Karpas-422 (cell line): ENCODE measurements around the gene NTNG2. TPM values are rescaled to one million over a fixed set of nuclear protein-coding genes. Genes with fewer than 3 reads are reported as not detected.

Experiments
- DNase-seq: peaks from one replicate; pipeline ENCODE4 v3.0.0-alpha.2; 2015
- H2AFZ ChIP-seq: fragments of 200-600 bp; sonication (generic); 2 replicates; pipeline ENCODE4 v1.6.1; 2014; ENCODE audit warnings: antibody characterized with exemption, low read length, mixed read lengths
- H3K27ac ChIP-seq: fragments of 200-600 bp; sonication (generic); 2 replicates; pipeline ENCODE4 v1.5.1; 2014; ENCODE audit warnings: mild to moderate bottlenecking, low read length, moderate library complexity
- H3K27me3 ChIP-seq: fragments of 200-600 bp; sonication (generic); 2 replicates; pipeline ENCODE4 v1.6.1; 2014; ENCODE audit warnings: low read length, mixed read lengths
- H3K36me3 ChIP-seq: fragments of 200-600 bp; sonication (generic); 2 replicates; pipeline ENCODE4 v1.6.1; 2014; ENCODE audit warnings: low read length, mixed read lengths; ENCODE audit not compliant: insufficient read depth
- H3K4me1 ChIP-seq: fragments of 200-600 bp; sonication (generic); 2 replicates; pipeline ENCODE4 v1.6.1; 2014; ENCODE audit warnings: mild to moderate bottlenecking, low read length, mixed read lengths
- H3K4me2 ChIP-seq: fragments of 200-600 bp; sonication (generic); 2 replicates; pipeline ENCODE4 v1.6.1; 2014; ENCODE audit warnings: low read length, low read depth, mild to moderate bottlenecking; ENCODE audit not compliant: poor library complexity, severe bottlenecking
- H3K4me3 ChIP-seq: fragments of 200-600 bp; sonication (generic); 2 replicates; pipeline ENCODE4 v1.5.1; 2014; ENCODE audit warnings: mild to moderate bottlenecking, antibody characterized with exemption, low read length, mixed read lengths
- H3K79me2 ChIP-seq: fragments of 200-600 bp; sonication (generic); 2 replicates; pipeline ENCODE4 v1.6.1; 2014; ENCODE audit warnings: mild to moderate bottlenecking, low read length, mixed read lengths
- H3K9ac ChIP-seq: fragments of 200-600 bp; sonication (generic); 2 replicates; pipeline ENCODE4 v1.6.0; 2014; ENCODE audit warnings: low read length
- H3K9me2 ChIP-seq: fragments of 200-600 bp; sonication (generic), shearing (Covaris generic); replicated peaks from 2 replicates; pipeline ENCODE4 v1.6.0; 2014; ENCODE audit warnings: mild to moderate bottlenecking, low read length, moderate library complexity; ENCODE audit not compliant: insufficient read depth
- H3K9me3 ChIP-seq: fragments of 300-700, 200-600 bp; sonication (generic); 2 replicates; pipeline ENCODE4 v1.6.1; 2014; ENCODE audit warnings: low read length, mixed read lengths
- H4K20me1 ChIP-seq: fragments of 200-600 bp; sonication (generic); 2 replicates; pipeline ENCODE4 v1.6.1; 2014; ENCODE audit warnings: mild to moderate bottlenecking, antibody characterized with exemption, low read length, low read depth; ENCODE audit not compliant: insufficient read depth
- total RNA-seq: library from RNA; depleted of rRNA; stranded (reverse); fragments of >200 nt; shearing (Covaris generic); gene quantifications from 2 replicates; pipeline ENCODE4 v1.2.3, GENCODE V29; 2014; ENCODE audit warnings: low replicate concordance; rRNA removed

Gene NTNG2
- total RNA-seq: 0.40 and 2.5 TPM in 2 replicates

- Histone ChIP-seq H3K9me2 (no peaks in the 10 kb centered on the region), H3K4me2 (no peak within 1 kb of the TSS), H3K4me3 (no peak within 1 kb of the TSS), H3K27me3 (no peaks in the 10 kb centered on the region), H2AFZ (no peak within 1 kb of the TSS), H3K4me1 (no peaks in the 10 kb centered on the region), H3K36me3 (no peaks in the 10 kb centered on the region), H3K27ac (no peak within 1 kb of the TSS), H4K20me1 (no peaks in the 10 kb centered on the region), H3K79me2 (no peaks in the 10 kb centered on the region), H3K9ac (no peak within 1 kb of the TSS), H3K9me3 (no peaks in the 10 kb centered on the region)
- no peak for DNase-seq
Observed at GRCh38 chr9:132161743-132162184, at the start of gene NTNG2. TSS of gene NTNG2 (plus strand) at chr9:132162058. CDS start at chr9:132166832, 4,774 bp downstream.

- Histone ChIP-seq H3K9ac (no peak overlapping the region), H4K20me1 (peaks cover 4% of the 10 kb centered on the region; the same call in 1 of the 2 replicates), H3K9me2 (no peaks in the 10 kb centered on the region), H3K27ac (no peak overlapping the region), H3K9me3 (no peaks in the 10 kb centered on the region), H3K27me3 (no peaks in the 10 kb centered on the region), H3K4me1 (no peaks in the 10 kb centered on the region), H3K4me3 (no peak overlapping the region), H3K4me2 (no peak overlapping the region), H2AFZ (no peak overlapping the region), H3K79me2 (no peaks in the 10 kb centered on the region), H3K36me3 (no peaks in the 10 kb centered on the region)
- DNase-seq: peak; percentile 56
Observed at GRCh38 chr9:132114102-132114707, 47.7 kb upstream of the NTNG2 start.

- no peaks in the 10 kb centered on the region for H3K9me2 ChIP-seq
- no peaks in the 10 kb centered on the region for H3K9me3 ChIP-seq
- peak; percentile 25 for DNase-seq
- H4K20me1 ChIP-seq: no peaks in the 10 kb centered on the region
- no peak overlapping the region for H3K4me2 ChIP-seq
- H3K27ac ChIP-seq: no peak overlapping the region
- no peaks in the 10 kb centered on the region for H3K4me1 ChIP-seq
- H3K27me3 ChIP-seq: no peaks in the 10 kb centered on the region
- no peak overlapping the region for H3K4me3 ChIP-seq
- H3K9ac ChIP-seq: no peak overlapping the region
- H2AFZ ChIP-seq: no peak overlapping the region
- H3K79me2 ChIP-seq: no peaks in the 10 kb centered on the region
- H3K36me3 ChIP-seq: no peaks in the 10 kb centered on the region
Observed at GRCh38 chr9:132116583-132116982, 45.3 kb upstream of the NTNG2 start.

GRCh38 chr9:132117694-132118093 lies 44.2 kb upstream of the NTNG2 start:
- H3K27ac ChIP-seq: no peak overlapping the region
- no peaks in the 10 kb centered on the region for H3K4me1 ChIP-seq
- peak; percentile 11 for DNase-seq
- H3K4me3 ChIP-seq: no peak overlapping the region
- H3K27me3 ChIP-seq: no peaks in the 10 kb centered on the region
- no peaks in the 10 kb centered on the region for H3K79me2 ChIP-seq
- H2AFZ ChIP-seq: no peak overlapping the region
- no peaks in the 10 kb centered on the region for H3K9me3 ChIP-seq
- no peak overlapping the region for H3K4me2 ChIP-seq
- H3K36me3 ChIP-seq: no peaks in the 10 kb centered on the region
- H3K9ac ChIP-seq: no peak overlapping the region
- H4K20me1 ChIP-seq: no peaks in the 10 kb centered on the region
- H3K9me2 ChIP-seq: no peaks in the 10 kb centered on the region

GRCh38 chr9:132121021-132121420 lies 40.8 kb upstream of the NTNG2 start:
- Histone ChIP-seq H2AFZ (no peak overlapping the region), H3K9me3 (no peaks in the 10 kb centered on the region), H4K20me1 (no peaks in the 10 kb centered on the region), H3K79me2 (no peaks in the 10 kb centered on the region), H3K9me2 (no peaks in the 10 kb centered on the region), H3K4me2 (no peak overlapping the region), H3K9ac (no peak overlapping the region), H3K27me3 (no peaks in the 10 kb centered on the region), H3K27ac (no peak overlapping the region), H3K4me1 (no peaks in the 10 kb centered on the region), H3K4me3 (no peak overlapping the region), H3K36me3 (no peaks in the 10 kb centered on the region)
- DNase-seq: peak; percentile 36

- no peaks in the 10 kb centered on the region for H3K9me3 ChIP-seq
- no peak overlapping the region for H3K9ac ChIP-seq
- H3K9me2 ChIP-seq: no peaks in the 10 kb centered on the region
- DNase-seq: no peak
- H3K4me2 ChIP-seq: no peak overlapping the region
- H3K27ac ChIP-seq: no peak overlapping the region
- no peaks in the 10 kb centered on the region for H3K27me3 ChIP-seq
- no peak overlapping the region for H3K4me3 ChIP-seq
- no peak overlapping the region for H2AFZ ChIP-seq
- H4K20me1 ChIP-seq: no peaks in the 10 kb centered on the region
- H3K4me1 ChIP-seq: no peaks in the 10 kb centered on the region
- no peaks in the 10 kb centered on the region for H3K36me3 ChIP-seq
- H3K79me2 ChIP-seq: no peaks in the 10 kb centered on the region
Observed at GRCh38 chr9:132124800-132125199, 37.1 kb upstream of the NTNG2 start.

GRCh38 chr9:132125361-132125760 lies 36.5 kb upstream of the NTNG2 start:
- Histone ChIP-seq H3K9me2 (no peaks in the 10 kb centered on the region), H3K4me2 (no peak overlapping the region), H2AFZ (no peak overlapping the region), H4K20me1 (no peaks in the 10 kb centered on the region), H3K4me3 (no peak overlapping the region), H3K27ac (no peak overlapping the region), H3K9ac (no peak overlapping the region), H3K4me1 (no peaks in the 10 kb centered on the region), H3K9me3 (no peaks in the 10 kb centered on the region), H3K27me3 (no peaks in the 10 kb centered on the region), H3K79me2 (no peaks in the 10 kb centered on the region), H3K36me3 (no peaks in the 10 kb centered on the region)
- no peak for DNase-seq

GRCh38 chr9:132125944-132126679 lies 35.7 kb upstream of the NTNG2 start:
- Histone ChIP-seq H3K4me3 (peak overlapping the region; percentile 34; the same call in 1 of the 2 replicates), H3K9me2 (no peaks in the 10 kb centered on the region), H4K20me1 (no peaks in the 10 kb centered on the region), H3K4me1 (no peaks in the 10 kb centered on the region), H3K27me3 (no peaks in the 10 kb centered on the region), H3K4me2 (peak overlapping the region; percentile 54), H3K79me2 (no peaks in the 10 kb centered on the region), H3K27ac (no peak overlapping the region), H3K36me3 (no peaks in the 10 kb centered on the region), H3K9me3 (no peaks in the 10 kb centered on the region), H2AFZ (no peak overlapping the region), H3K9ac (no peak overlapping the region)
- DNase-seq: no peak
